ENCODE measurements around the gene SPATA45.
"Not testable (repeated sequence)": the region's sequence is repeated elsewhere in the genome, so short reads cannot be mapped to it uniquely, and the experiment has no call there.

Gene SPATA45

DNA sequence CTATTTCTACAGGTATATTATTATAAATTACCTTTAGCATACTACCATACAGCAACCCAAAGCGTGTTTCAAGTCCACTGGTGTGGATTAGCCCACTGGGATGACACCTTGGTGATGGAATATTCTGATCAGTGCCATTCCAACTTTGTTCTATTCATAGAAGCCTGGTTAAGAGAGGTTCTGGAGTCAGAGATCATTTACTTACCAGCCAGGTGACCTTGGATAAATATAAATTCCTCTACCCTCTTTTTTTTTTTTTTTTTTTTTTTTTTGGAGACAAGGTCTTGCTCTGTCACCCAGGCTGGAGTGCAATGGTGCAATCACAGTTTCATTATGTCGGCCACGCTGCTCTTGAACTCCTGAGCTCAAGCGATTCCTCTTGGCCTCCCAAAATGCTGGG lies at the start of gene SPATA45:
Gene SPATA45, minus strand, starts transcription at position 101 of the 400 bp plus-strand sequence. CDS start 11,500 bp downstream, outside the sequence.
- no peak for DNase-seq (ENCODE audit: low read depth)

DNA sequence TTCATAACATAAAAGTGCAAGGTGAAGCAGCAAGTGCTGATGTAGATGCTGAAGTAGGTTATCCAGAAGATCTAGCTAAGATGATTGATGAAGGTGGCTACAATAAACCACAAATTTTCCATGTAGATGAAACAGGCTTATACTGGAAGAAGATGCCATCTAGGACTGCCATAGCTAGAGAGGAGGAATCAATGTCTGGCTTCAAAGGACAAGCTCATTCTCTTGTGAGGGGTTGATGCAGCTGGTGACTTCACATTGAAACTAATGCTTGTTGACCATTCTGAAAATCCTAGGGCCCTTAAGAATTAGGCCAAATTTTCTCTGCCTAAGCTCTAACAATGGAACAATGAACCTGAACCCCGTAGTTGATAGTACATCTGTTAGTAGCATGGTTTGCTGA lies 44.7 kb upstream of the SPATA45 start:
- no peak for DNase-seq (ENCODE audit: low read depth)

DNA sequence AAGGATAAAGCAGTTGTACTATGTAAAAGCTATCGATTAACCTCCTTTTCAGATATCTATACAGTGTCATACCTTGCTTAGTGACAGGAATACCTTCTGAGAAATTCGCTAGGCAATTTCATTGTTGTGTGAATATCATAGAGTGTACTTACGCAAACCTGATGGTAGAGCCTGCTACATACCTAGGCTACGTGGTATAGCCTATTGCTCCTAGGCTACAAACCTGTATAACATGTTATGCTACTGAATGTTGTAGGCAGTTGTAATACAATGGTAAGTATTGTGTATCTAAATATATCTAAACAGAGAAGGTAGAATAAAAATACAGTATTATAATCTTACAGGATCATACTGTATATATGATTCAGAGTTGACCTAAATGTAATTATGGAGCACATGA lies 37.1 kb upstream of the SPATA45 start:
- no peak for DNase-seq (ENCODE audit: low read depth)

DNA sequence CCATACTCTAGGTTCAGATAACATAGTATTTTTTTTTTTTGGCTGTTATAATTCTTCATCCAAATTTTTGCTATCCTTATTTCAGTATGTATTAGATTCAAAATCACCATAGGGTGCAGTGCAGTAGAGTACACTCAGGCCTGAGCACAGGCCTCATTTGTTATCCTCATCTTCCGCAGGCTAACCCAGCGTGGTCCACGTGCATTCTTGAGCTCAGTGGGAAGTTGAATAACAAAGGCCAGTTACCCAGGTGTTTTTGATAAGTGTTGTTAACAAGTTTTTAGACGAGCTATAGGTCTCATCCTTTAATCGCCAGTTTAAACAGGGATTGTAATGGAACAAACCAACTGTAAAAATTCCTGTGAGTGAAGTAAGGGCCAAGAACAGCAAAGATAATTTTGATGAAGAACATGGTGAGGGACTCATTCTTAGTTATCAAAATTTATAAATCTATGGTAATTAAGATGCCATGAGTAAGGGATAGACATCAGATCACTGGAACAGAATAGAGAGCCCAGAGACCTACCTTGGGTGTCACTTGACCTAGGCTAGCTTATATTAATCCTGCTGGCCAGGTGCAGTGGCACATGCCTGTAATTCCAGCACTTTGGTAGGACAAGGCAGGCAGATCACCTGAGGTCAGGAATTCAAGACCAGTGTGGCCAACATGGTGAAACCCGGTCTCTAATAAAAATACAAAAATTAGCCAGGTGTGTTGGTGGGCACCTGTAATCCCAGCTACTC lies 32.7 kb upstream of the SPATA45 start:
- no peak for DNase-seq (ENCODE audit: low read depth)

DNA sequence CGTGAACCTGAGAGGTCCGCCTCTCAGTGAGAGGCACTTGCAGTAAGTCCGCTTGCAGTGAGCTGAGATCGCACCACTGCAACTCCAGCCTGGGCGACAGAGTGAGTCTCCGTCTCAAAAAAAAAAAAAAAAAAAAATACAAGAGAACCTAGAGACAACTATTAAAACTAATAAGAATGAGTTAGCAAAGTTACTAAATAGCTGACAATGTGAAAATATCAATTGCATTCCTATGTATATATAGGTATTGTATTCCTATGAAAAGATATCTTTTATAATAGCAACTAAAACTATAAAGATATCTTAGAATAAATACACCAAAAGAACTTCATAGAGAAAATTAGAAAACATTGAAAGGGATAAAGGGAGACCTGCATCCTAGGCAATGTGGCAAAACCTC lies 31.0 kb upstream of the SPATA45 start:
- no peak for DNase-seq (ENCODE audit: low read depth)

DNA sequence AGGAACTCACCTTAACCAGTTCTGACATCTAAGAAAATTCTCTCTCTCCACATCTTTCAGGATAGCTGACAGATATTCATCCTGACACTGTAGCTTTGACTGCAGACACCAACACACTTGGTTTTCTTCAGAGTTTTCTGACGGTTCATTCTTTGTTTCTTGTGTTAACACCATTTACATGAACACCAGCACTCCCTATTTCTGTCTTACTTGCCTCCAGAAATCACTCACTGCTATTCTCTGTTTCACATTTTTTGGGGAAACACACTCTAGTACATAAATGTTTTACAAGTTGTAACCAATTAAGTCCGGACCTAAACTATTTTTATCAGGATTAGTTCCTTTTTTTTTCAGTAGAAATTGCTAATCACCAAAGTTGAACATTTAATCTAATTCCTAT lies 26.1 kb upstream of the SPATA45 start:
- no peak for DNase-seq (ENCODE audit: low read depth)

DNA sequence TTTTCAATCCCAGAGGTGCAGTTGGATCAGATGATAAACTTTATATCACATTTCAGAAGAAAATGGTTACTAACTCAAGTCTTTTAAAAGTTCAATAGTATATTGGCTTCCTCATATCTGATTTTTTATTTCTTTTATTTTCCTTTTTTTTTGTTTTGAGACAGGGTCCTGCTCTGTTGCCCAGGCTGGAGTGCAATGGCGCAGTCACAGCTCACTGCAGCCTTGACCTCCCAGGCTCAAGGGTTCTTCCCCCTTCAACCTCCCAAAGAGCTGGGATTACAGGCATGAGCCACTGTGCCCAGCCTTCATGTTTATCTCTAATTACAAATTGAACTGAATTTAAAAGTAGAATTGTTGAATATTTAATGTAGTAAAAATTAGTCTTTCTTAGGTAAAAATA lies 24.5 kb upstream of the SPATA45 start:
- no peak for DNase-seq (ENCODE audit: low read depth)

DNA sequence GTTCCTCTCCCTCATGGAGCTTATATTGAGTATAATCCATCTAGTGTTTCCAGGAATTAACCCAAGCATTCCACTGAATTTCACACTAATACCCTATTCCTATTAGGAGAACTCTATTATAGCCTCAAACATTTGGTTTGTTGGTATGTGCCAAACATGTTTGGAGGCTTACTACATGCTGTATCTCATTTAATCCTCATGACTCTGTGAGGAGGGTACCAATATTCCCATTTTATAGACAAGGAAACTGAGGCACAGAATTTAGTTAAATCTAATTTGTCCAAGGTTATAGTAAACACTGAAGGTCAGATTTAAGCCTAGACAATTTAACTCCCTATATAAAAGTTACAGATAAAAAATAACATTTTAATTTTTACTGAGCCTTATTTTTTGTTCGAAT lies 19.7 kb upstream of the SPATA45 start:
- no peak for DNase-seq (ENCODE audit: low read depth)

DNA sequence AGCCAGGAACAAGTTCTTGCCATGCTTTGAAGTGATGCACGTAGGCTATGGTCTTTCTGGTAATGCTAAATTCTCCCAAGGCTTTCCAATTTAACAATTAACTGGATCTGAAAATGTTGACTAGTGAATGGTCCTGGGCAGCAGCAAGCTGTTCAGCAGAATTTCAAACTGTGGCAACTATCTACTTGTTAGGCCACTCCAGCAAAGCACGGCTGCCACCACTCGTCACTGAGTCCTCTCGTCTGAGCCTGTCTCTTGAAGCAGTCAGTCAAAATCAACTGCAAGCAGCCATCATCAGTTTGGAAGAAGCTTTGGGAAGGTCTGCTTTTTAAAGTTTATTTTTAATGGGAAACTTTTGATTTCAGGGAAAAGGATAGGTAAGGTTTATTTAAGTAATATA lies 16.8 kb upstream of the SPATA45 start:
- no peak for DNase-seq (ENCODE audit: low read depth)

DNA sequence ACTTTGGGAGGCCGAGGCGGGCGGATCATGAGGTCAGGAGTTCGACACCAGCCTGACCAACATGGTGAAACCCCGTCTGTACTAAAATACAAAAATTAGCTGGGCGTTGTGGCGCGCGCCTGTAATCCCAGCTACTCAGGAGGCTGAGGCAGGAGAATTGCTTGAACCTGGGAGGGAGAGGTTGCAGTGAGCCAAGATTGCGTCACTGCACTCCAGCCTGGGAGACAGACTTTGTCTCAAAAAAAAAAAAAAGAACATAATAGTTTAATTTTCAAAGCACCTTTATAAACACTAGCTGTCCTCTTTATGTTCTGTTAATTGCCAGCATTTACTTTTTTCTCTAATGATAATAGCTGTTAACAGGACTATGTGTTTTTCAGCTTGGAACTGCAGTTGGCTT lies 15.9 kb upstream of the SPATA45 start:
- DNase-seq (ENCODE audit: low read depth): not testable (repeated sequence)

DNA sequence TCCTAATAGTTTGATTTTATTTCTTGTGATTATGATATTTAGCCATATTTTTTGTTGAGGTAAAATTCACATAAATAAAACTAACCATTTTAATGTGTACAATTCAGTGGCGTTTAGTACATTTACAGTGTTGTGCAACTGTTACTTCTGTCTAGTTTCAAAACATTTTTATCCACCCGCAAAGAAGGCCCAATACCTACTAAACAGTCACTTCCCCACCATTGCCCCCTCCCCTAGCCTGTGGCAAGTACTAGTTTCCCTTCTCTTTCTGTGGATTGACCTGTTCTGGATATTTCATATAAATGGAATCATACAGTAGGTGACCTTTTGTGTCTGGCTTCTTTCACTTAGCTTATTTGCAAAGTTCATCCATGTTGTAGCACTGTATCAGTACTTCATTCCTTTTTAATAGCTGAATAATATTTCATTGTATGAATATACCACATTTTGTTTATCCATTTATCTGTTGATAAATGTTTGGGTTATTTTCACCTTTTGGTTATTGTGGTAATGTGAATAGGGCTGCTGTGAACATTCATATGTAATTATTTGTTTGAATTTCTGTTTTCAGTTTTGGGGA lies 14.8 kb upstream of the SPATA45 start:
- no peak for DNase-seq (ENCODE audit: low read depth)

DNA sequence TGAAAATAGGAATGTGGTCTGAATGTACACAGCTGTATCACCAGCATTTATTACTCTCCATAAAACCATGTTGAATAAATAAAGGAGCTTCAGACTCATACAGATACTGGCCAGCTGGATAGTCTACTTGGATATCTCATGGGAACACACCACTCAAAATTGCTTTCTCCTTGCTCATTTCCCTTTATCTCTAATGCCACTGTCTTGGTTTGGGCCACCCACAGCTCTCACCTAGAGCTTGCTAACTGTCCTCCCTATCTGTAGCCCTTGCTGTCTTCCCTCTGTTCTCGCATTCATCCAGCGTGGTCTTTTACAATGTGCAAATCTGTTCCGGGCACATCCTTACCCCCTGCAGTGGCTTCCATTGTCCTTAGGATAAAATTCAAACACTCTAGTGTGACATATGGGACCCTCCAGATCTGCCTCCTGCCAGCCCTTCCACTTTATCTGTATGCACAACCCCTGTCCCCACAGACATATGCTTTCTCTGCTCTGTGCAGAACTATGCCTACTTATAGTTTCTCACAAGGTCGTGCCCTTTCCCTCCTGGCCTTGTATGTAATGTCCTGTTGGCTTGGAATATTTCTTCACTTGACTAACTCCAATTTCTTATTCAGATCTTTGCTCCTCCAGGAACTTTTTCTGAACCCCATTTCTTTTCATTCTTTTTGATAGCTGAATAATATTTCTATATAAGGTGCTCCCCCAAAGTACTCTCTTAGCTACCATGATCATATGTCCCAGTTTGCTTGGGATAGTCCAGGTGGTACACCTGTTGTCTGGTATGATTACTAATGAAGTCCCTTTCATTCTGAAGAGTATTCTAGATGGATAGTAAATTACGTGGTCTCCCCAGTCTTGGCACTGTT lies 13.5 kb upstream of the SPATA45 start:
- DNase-seq (ENCODE audit: low read depth): no peak

DNA sequence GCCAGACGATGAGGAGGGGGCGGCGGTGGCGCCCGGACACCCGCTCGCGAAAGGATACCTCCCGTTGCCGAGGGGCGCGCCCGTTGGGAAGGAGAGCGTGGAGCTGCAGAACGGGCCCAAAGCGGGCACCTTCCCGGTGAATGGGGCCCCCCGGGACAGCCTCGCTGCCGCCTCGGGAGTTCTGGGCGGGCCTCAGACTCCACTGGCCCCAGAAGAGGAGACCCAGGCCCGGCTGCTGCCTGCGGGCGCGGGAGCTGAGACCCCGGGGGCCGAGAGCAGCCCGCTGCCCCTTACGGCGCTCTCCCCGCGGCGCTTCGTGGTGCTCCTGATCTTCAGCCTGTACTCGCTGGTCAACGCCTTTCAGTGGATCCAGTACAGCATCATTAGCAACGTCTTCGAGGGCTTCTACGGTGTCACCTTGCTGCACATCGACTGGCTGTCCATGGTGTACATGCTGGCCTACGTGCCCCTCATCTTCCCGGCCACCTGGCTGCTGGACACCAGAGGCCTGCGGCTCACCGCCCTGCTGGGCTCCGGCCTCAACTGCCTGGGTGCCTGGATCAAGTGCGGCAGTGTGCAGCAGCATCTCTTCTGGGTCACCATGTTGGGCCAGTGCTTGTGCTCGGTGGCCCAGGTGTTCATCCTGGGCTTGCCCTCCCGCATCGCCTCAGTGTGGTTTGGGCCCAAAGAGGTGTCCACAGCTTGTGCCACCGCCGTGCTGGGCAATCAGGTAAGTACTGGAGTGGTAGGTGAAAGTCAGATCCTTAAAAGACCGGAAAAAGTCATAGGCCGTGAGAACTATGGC lies 11.2 kb upstream of the SPATA45 start:
- no peak for DNase-seq (ENCODE audit: low read depth)

DNA sequence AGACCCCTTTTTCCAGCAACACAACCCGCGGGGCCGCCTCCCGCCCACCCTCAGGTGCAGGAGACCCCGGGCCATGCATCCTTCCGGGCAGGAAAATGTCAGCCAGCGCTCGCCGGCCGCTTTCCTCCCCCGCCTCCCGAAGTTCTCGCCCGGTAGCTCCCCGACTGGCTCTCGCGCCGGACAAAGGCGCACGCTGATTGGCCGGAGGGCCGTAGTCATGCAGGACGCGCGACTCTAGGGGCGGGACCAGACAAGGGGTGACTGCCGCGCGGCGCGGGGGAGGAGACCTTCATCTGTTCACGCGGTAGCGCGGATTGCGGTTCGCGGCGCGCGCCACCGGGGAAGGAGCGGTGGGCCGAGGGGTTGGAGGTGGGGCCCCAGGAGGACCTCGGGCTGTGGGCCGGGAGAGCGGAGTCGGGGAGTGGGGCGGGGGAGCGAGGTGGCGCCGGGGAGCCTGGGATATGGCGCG lies 10.6 kb upstream of the SPATA45 start, which contains the start of gene FLVCR1:
Gene FLVCR1, plus strand, starts transcription at position 284 of the 469 bp plus-strand sequence. Its CDS starts 178 bp downstream, at position 462.
- peak; percentile 90 for DNase-seq (ENCODE audit: low read depth)

DNA sequence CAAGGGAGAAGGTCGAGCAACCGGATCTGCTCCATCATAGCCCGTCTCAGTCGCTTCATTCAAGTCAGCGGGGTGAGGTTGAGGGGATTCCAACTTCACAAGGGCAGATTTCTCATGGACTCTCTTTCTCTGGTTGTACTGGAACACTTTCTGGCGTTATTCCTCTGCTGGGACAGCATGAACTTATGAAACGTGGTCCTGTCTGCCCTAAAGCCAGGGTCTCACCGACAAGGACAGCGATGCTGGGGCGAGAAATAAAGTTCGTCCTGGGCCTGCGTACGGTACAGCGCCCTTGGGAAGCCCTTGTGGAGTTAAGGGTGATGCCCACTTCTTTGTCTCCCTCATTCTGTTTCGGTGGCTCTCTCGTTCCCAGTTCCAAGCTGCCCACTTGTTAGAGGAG lies 9.3 kb upstream of the SPATA45 start:
- DNase-seq (ENCODE audit: low read depth): no peak

DNA sequence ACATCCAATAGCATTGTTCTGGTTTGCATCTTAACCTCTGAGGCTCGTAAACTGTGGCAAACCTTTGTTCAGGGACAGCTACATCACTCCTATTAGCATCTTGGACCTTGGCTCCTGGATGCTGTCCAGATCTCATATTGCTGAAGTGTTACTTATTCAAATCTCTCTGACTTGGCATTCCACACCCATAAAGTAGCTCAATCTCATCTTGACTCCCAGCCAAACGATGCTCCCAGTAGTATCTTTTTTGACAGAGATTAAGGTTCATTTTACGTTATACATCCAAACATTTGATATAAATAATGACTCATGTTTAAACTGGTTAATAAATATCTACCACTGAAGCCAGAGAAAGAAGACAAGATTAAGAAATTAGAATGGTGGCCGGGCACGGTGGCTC lies 6.2 kb upstream of the SPATA45 start:
- DNase-seq (ENCODE audit: low read depth): no peak

DNA sequence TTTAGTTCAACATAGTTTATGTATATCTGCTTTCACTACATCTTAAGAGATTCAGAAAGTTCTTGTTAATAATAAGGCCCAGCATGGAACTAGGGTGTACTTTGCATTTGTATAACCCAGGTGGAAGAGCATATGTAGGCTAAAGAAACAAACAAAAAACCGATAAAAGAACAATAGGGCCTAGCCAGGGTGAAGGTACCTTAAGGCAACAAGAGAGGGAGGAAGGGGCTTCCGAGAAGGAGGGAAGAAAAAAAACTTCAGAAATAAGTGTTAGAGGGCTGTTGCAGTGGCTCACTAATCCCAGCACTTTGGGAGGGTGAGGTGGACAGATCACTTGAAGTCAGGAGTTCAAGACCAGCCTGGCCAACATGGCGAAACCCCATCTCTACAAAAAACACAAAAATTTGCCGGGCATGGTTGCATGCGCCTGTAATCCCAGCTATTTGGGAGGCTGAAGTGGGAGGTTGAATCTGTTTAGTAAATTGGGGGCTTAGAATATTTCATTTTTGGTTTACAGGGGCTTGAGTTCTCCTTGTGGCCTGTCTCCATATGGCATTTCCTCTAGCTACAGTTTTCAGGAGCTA lies 4.7 kb upstream of the SPATA45 start:
- DNase-seq (ENCODE audit: low read depth): no peak

DNA sequence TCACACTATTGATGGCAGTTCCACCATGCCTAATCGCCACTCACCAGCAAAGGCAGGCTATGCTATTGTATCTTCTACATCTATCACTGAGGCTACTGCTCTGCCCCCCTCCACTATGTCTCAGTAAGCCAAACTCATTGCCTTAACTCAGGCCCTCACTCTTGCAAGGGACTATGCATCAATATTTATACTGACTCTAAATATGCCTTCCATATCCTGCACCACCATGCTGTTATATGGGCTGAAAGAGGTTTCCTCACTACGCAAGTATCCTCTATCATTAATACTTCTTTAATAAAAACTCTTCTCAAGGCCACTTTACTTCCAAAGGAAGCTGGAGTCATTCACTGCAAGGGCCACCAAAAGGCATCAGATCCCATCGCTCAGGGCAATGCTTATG lies 2.9 kb downstream of the SPATA45 start:
- not testable (repeated sequence) for DNase-seq (ENCODE audit: low read depth)

DNA sequence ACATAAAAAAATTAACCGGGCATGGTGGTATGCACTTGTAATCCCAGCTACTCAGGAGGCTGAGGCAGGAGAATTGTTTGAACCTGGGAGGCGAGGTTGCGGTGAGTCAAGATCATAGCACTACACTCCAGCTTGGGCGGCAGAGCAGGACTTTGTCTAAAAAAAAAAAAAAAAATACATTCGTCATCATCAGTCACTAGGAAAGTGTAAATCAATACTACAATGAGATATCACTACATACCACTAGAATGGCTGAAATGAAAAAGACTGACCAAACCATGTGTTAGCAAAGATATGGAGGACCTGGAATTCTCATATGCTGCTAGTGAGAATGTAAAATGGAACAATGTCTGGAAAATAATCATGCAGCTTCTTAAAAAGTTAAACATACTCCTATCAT lies 9.3 kb downstream of the SPATA45 start:
- DNase-seq (ENCODE audit: low read depth): no peak

DNA sequence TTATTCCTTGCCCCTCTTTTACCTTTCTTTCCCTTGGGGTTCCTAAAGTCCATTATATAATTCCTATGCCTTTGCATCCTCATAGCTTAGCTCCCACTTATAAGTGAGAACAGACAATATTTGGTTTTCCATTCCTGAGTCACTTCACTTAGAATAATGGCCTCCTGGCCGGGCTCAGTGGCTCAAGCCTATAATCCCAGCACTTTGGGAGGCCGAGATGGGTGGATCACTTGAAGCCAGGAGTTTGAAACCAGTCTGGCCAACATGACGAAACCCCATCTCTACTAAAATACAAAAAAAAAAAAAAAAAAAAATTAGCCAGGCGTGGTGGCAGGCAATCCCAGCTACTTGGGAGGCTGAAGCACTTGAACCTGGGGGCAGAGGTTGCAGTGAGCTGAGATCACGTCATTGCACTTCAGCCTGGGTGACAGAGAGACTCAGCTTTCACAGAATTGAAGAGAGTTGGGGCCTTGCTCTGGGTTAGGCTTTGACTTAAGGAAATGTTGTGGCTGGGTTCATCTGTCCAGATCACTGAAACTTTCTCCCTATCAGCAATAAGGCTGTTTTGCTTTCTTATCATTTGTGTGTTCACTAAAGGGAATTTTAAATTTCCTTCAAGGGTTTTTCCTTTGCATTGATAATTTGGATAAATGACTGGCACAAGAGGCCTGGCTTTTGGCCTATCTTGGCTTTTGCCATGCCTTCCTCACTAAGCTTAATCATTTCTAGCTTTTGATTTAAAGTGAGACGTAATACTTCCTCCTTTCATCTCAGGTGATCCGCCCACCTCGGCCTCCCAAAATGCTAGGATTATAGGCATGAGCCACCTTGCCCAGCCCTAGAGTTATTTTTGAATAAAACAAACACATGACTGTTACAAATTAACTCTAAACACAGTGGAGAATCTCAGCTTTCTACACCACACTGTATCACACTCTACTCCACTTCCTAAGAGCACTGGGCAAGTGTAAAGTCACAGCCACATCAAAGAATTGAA lies 13.9 kb downstream of the SPATA45 start:
- DNase-seq (ENCODE audit: low read depth): not testable (repeated sequence)
